NT2/D1 (cell line): ENCODE data around the gene SLC25A41.

Experiments
- DNase-seq: peaks from one replicate; pipeline ENCODE4 v3.0.0-alpha.2; 2011; ENCODE audit warnings: low read depth, low spot score
- H3K27me3 ChIP-seq: 2 replicates; pipeline ENCODE4 v1.6.0; 2011; ENCODE audit warnings: mild to moderate bottlenecking; ENCODE audit not compliant: insufficient read length, insufficient read depth
- H3K36me3 ChIP-seq: 2 replicates; pipeline ENCODE4 v1.6.1; 2011; ENCODE audit warnings: mild to moderate bottlenecking, low read length, mixed read lengths; ENCODE audit not compliant: insufficient read depth, insufficient read length
- H3K4me1 ChIP-seq: 2 replicates; pipeline ENCODE4 v1.5.1; 2011; ENCODE audit not compliant: insufficient read depth, insufficient read length
- H3K4me3 ChIP-seq: 2 replicates; pipeline ENCODE4 v1.5.1; 2011; ENCODE audit warnings: low read depth; ENCODE audit not compliant: insufficient read length
- H3K9ac ChIP-seq: 2 replicates; pipeline ENCODE4 v1.6.0; 2011; ENCODE audit warnings: low read depth; ENCODE audit not compliant: insufficient read length
- H3K9me3 ChIP-seq: 2 replicates; pipeline ENCODE4 v1.5.1; 2011; ENCODE audit warnings: mild to moderate bottlenecking, low read length; ENCODE audit not compliant: insufficient read depth
- SUZ12 ChIP-seq: IDR thresholded peaks from 2 replicates; pipeline ENCODE4 v1.6.1; 2011; ENCODE audit not compliant: insufficient read length, insufficient read depth; ENCODE audit errors: extremely low read depth
- YY1 ChIP-seq: IDR thresholded peaks from 2 replicates; pipeline ENCODE4 v1.6.1; 2011; ENCODE audit not compliant: insufficient read length, insufficient read depth
- ZNF274 ChIP-seq: IDR thresholded peaks from 2 replicates; pipeline ENCODE4 v1.6.1; 2011; ENCODE audit warnings: mild to moderate bottlenecking, low read depth, low read length

SLC25A41 gene

GRCh38 chr19:6458695-6459261, 25.2 kb upstream of the SLC25A41 start:
- TF ChIP-seq SUZ12 (no peak), ZNF274 (no peak), YY1 (no peak)
- H3K9ac ChIP-seq: peak overlapping the region; percentile 66
- peaks cover 25% of the 10 kb centered on the region for H3K27me3 ChIP-seq
- H3K4me3 ChIP-seq: peak overlapping the region; percentile 54
- H3K9me3 ChIP-seq: peaks cover 17% of the 10 kb centered on the region
- peaks cover 8% of the 10 kb centered on the region for H3K4me1 ChIP-seq
- no peak for DNase-seq
- H3K36me3 ChIP-seq: peaks cover 31% of the 10 kb centered on the region

- TF ChIP-seq ZNF274 (no peak), YY1 (no peak), SUZ12 (no peak)
- Histone ChIP-seq H3K4me3 (peak overlapping the region; percentile 13), H3K36me3 (peaks cover 35% of the 10 kb centered on the region), H3K27me3 (peaks cover 19% of the 10 kb centered on the region), H3K4me1 (peaks cover 8% of the 10 kb centered on the region), H3K9me3 (peaks cover 23% of the 10 kb centered on the region), H3K9ac (peak overlapping the region; percentile 46)
- DNase-seq: no peak
Measured at GRCh38 chr19:6457958-6458694, 24.6 kb upstream of the SLC25A41 start.

- TF ChIP-seq SUZ12: no peak
- TF ChIP-seq YY1: no peak
- H3K9me3 ChIP-seq: peaks cover 23% of the 10 kb centered on the region
- no peak overlapping the region for H3K4me3 ChIP-seq
- H3K27me3 ChIP-seq: peaks cover 2% of the 10 kb centered on the region
- no peak for DNase-seq
- peaks cover 40% of the 10 kb centered on the region for H3K36me3 ChIP-seq
- H3K4me1 ChIP-seq: peaks cover 8% of the 10 kb centered on the region
- H3K9ac ChIP-seq: no peak overlapping the region
Measured at GRCh38 chr19:6455924-6456323, 22.4 kb upstream of the SLC25A41 start.

DNA sequence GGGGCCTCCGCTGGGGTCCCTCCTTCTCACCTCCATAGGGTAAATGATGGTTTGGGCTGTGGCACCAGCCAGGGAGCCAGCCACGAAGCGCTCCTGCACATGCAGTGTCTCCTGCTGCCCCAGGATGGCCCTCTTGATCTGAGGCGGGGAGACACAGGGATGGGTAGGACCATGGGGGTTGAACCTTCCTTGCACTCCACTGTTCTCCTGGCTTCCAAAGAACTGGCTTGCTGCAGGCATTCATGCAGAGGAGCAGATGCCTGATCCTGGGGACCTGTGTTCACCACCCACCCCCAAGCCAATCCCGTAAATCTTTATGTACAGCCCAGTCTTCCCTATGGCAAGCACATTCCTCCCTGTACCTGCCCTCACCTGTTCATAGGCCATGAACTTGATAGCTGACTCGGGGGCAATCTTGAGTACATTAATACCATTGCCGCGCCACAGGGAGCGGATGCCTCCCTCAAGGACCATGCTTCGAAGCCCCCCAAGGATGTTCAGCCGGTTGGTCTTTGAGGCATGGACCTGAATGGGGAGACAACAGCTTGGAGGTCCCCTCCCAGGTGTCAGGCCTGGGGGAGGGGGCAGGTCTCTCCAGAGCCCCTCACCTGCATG, 20.5 kb upstream of the SLC25A41 start:
- no peak for DNase-seq
- Histone ChIP-seq H3K4me1 (peaks cover 8% of the 10 kb centered on the region), H3K4me3 (no peak overlapping the region), H3K9ac (no peak overlapping the region), H3K36me3 (peaks cover 44% of the 10 kb centered on the region), H3K27me3 (peaks cover 2% of the 10 kb centered on the region), H3K9me3 (peaks cover 23% of the 10 kb centered on the region)
- TF ChIP-seq ZNF274 (no peak), YY1 (no peak), SUZ12 (no peak)

- H3K4me3 ChIP-seq: no peak overlapping the region
Measured at GRCh38 chr19:6452899-6453298, 19.3 kb upstream of the SLC25A41 start.

GRCh38 chr19:6452223-6452614, 18.7 kb upstream of the SLC25A41 start:
- Histone ChIP-seq H3K4me3 (no peak overlapping the region), H3K9me3 (peaks cover 23% of the 10 kb centered on the region), H3K36me3 (peaks cover 39% of the 10 kb centered on the region), H3K27me3 (no peaks in the 10 kb centered on the region), H3K4me1 (no peaks in the 10 kb centered on the region), H3K9ac (no peak overlapping the region)
- TF ChIP-seq SUZ12 (no peak), YY1 (no peak), ZNF274 (no peak)
- no peak for DNase-seq

More at GRCh38 chr19:6452899-6453298, 19.3 kb upstream of the SLC25A41 start:
- H3K4me1 ChIP-seq: peaks cover under 1% of the 10 kb centered on the region
- H3K27me3 ChIP-seq: no peaks in the 10 kb centered on the region
- H3K9ac ChIP-seq: no peak overlapping the region
- DNase-seq: no peak
- peaks cover 44% of the 10 kb centered on the region for H3K36me3 ChIP-seq
- TF ChIP-seq ZNF274 (no peak), YY1 (no peak), SUZ12 (no peak)
- peaks cover 23% of the 10 kb centered on the region for H3K9me3 ChIP-seq

GRCh38 chr19:6451583-6452222, 18.1 kb upstream of the SLC25A41 start:
- no peak overlapping the region for H3K9ac ChIP-seq
- no peak overlapping the region for H3K4me3 ChIP-seq
- H3K27me3 ChIP-seq: no peaks in the 10 kb centered on the region
- TF ChIP-seq ZNF274: no peak
- TF ChIP-seq YY1: no peak
- TF ChIP-seq SUZ12: no peak
- H3K36me3 ChIP-seq: peaks cover 38% of the 10 kb centered on the region
- H3K9me3 ChIP-seq: peaks cover 23% of the 10 kb centered on the region
- H3K4me1 ChIP-seq: no peaks in the 10 kb centered on the region
- DNase-seq: no peak
